NCI-H128 (cell line): Measurements from ENCODE around the gene ANKS1A.

Source experiments
- DNase-seq: peaks from one replicate; lab custom pipeline; 2025; ENCODE audit not compliant: unreplicated experiment; lab: John Stamatoyannopoulos, UW

The ANKS1A gene

GRCh38 chr6:35017411-35018181, 128.5 kb downstream of the ANKS1A start:
- no peak for DNase-seq

GRCh38 chr6:35018182-35018519, 129.1 kb downstream of the ANKS1A start:
- no peak for DNase-seq

GRCh38 chr6:35018746-35019145, 129.7 kb downstream of the ANKS1A start:
- no peak for DNase-seq

- DNase-seq = no peak
Observed at GRCh38 chr6:35019171-35019570, 130.1 kb downstream of the ANKS1A start.

GRCh38 chr6:35019831-35020230, 130.8 kb downstream of the ANKS1A start:
- DNase-seq = no peak

- no peak for DNase-seq
Observed at GRCh38 chr6:35021004-35021403, 131.9 kb downstream of the ANKS1A start.

GRCh38 chr6:35023091-35024000, 134.3 kb downstream of the ANKS1A start:
- DNase-seq = no peak

GRCh38 chr6:35024551-35025054, 135.5 kb downstream of the ANKS1A start:
- DNase-seq = no peak

GRCh38 chr6:35025232-35026188, 136.5 kb downstream of the ANKS1A start:
- DNase-seq = no peak

- DNase-seq = no peak
Observed at GRCh38 chr6:35026434-35027222, 137.6 kb downstream of the ANKS1A start.

GRCh38 chr6:35027807-35028206, 138.8 kb downstream of the ANKS1A start:
- DNase-seq = no peak

GRCh38 chr6:35028781-35029769, 140.0 kb downstream of the ANKS1A start:
- DNase-seq = no peak

- no peak for DNase-seq
Observed at GRCh38 chr6:35030099-35030498, 141.0 kb downstream of the ANKS1A start.

- no peak for DNase-seq
Observed at GRCh38 chr6:35031611-35032529, 142.8 kb downstream of the ANKS1A start.

GRCh38 chr6:35033683-35034082, 144.6 kb downstream of the ANKS1A start:
- no peak for DNase-seq

GRCh38 chr6:35034411-35035191, 145.5 kb downstream of the ANKS1A start:
- DNase-seq = no peak

GRCh38 chr6:35035481-35036030, 146.5 kb downstream of the ANKS1A start:
- no peak for DNase-seq
